Measurements from ENCODE around the gene ADCK2.

GRCh38 chr7:140744005-140744404 is 71.3 kb downstream of the ADCK2 start:
- no peak for TF ChIP-seq CUX1 (IDR thresholded peaks at IDR 0.05; ENCODE audit: insufficient replicate concordance, low read depth, low read length)
- no peak for TF ChIP-seq MYC (IDR thresholded peaks at IDR 0.05; ENCODE audit: insufficient read depth, insufficient read length, insufficient replicate concordance, low read length, severe bottlenecking)
- no peak for TF ChIP-seq CEBPZ (IDR thresholded peaks at IDR 0.05; ENCODE audit: low read depth, low read length)
- no peak for TF ChIP-seq MAX (IDR thresholded peaks at IDR 0.05; ENCODE audit: low read depth, low read length)
- TF ChIP-seq CTCF (IDR thresholded peaks at IDR 0.05 in 2 of 3, conservative IDR thresholded peaks at IDR 0.05 in 1 of 3; ENCODE audit: control insufficient read depth in 2 of 3, extremely low read depth in 1 of 3, insufficient read depth in 1 of 3, low read depth in 3 of 3, low read length in 3 of 3), result no peak

Measured in GM12878 (cell line).